Measurements from ENCODE around the gene TRIM16.
"Not testable (repeated sequence)": the region's sequence is repeated elsewhere in the genome, so short reads cannot be mapped to it uniquely, and the experiment has no call there.

TRIM16 gene

DNA sequence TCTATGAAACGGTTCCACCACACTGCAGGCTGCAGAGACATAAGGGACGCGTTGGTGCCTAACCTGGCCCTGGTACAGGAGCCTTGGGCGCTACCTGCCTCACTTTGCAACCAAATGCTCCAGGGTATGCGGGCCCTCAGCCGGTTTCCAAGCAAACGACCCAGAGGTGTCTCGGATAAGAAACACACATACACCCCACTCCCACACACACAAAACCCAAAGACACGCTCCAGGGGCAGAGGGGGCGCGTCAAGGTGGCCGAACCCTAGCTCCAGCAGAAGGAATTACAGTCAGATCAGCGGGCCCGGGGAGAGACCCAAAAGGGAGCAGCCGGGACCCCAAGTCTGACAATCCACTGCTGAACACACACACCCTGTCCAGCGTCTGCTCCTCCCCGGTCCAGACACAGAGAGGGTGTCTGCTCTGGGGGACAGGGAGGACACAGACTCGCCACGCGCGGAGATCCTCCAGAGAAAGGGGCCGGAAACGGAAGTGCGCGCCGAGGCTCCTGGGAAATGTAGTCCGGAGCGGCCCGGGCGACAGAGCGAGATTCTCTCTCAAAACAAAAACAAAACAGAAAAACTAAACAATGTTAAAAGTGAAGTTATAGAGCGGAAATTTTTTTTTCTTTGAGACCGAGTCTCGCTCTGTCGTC lies at the start of gene TRIM16:
Gene TRIM16 (minus strand): TSS at position 488 of the 655 bp plus-strand sequence. CDS start 32,702 bp downstream, outside the sequence.
- H3K4me1 ChIP-seq (ENCODE audit: control insufficient read depth, insufficient read depth, low read length); H3K9me3 ChIP-seq (ENCODE audit: control insufficient read depth, low read length); H3K36me3 ChIP-seq (ENCODE audit: control insufficient read depth, insufficient read depth, low read length, severe bottlenecking); H3K27me3 ChIP-seq (replicated peaks; ENCODE audit: control insufficient read depth, insufficient read depth, low read length): not testable (repeated sequence)
- DNase-seq (ENCODE audit: low read depth), result peak; percentile 88
- H3K9ac ChIP-seq (ENCODE audit: low read length), result peak within 1 kb of the TSS; percentile 84
- H3K4me3 ChIP-seq (ENCODE audit: low read length), result peak within 1 kb of the TSS; percentile 78

DNA sequence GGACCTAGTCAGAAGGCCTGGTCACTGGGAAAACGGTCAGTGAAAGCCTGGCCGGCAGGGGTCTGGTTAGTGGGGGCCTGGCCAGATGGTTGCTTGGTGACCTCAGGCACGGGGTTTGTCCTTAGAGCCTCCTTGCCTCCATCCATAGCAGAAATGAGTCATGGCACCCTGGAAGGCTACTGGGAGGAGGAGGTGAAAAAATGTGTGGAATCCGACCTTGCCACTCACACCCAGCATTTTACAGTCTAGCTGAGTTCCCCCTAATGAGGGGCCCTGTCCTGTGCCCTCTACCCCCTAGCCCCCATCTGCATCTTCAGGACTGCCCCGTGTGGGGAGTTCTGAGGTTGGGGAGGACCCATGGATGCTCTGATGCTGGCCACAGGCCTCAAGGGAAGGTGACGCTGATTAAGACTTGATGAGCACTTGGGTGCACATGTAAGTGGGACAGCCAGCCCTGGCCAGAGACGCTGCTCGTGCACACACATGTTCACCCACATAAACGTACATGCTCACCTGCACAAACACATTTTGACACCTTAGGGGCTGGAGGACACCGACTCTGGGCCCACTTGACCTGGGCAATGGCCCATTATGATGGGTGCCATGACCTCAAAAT lies 49.2 kb upstream of the TRIM16 start:
- H3K4me3 ChIP-seq (ENCODE audit: low read length); H3K27me3 ChIP-seq (replicated peaks; ENCODE audit: control insufficient read depth, insufficient read depth, low read length); H3K4me1 ChIP-seq (ENCODE audit: control insufficient read depth, insufficient read depth, low read length); DNase-seq (ENCODE audit: low read depth); H3K9ac ChIP-seq (ENCODE audit: low read length); H3K36me3 ChIP-seq (ENCODE audit: control insufficient read depth, insufficient read depth, low read length, severe bottlenecking); H3K9me3 ChIP-seq (ENCODE audit: control insufficient read depth, low read length): not testable (repeated sequence)

DNA sequence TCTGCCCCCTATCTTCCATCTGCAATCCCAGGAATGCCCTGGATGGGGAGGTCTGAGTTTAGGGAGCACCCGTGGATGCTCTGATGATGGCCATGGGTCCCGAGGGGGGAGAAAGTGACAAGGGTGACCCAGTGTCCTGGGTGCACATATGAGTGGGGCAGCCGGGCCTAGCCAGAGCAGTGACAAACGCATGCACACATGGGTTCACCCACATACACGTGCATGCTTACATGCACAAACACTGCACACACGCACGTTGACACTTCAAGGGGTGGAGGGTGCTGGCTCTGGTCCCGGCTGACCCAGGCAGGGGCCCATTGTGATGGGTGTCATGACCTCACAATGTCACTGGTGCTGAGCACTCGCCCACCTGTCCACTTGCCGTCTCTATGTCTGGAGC lies 47.8 kb upstream of the TRIM16 start, which contains the start of gene TBC1D26:
Gene TBC1D26 (plus strand): TSS at position 384 of the 400 bp plus-strand sequence. CDS start 3,066 bp downstream, outside the sequence.
- H3K4me3 ChIP-seq (ENCODE audit: low read length); H3K4me1 ChIP-seq (ENCODE audit: control insufficient read depth, insufficient read depth, low read length); H3K9ac ChIP-seq (ENCODE audit: low read length); H3K36me3 ChIP-seq (ENCODE audit: control insufficient read depth, insufficient read depth, low read length, severe bottlenecking); H3K27me3 ChIP-seq (replicated peaks; ENCODE audit: control insufficient read depth, insufficient read depth, low read length); H3K9me3 ChIP-seq (ENCODE audit: control insufficient read depth, low read length); DNase-seq (ENCODE audit: low read depth): not testable (repeated sequence)

- H3K9ac ChIP-seq (ENCODE audit: low read length); DNase-seq (ENCODE audit: low read depth); H3K4me3 ChIP-seq (ENCODE audit: low read length); H3K4me1 ChIP-seq (ENCODE audit: control insufficient read depth, insufficient read depth, low read length); H3K36me3 ChIP-seq (ENCODE audit: control insufficient read depth, insufficient read depth, low read length, severe bottlenecking); H3K9me3 ChIP-seq (ENCODE audit: control insufficient read depth, low read length); H3K27me3 ChIP-seq (replicated peaks; ENCODE audit: control insufficient read depth, insufficient read depth, low read length): not testable (repeated sequence)
Measured at GRCh38 chr17:15730535-15730934, 46.4 kb upstream of the TRIM16 start.

DNA sequence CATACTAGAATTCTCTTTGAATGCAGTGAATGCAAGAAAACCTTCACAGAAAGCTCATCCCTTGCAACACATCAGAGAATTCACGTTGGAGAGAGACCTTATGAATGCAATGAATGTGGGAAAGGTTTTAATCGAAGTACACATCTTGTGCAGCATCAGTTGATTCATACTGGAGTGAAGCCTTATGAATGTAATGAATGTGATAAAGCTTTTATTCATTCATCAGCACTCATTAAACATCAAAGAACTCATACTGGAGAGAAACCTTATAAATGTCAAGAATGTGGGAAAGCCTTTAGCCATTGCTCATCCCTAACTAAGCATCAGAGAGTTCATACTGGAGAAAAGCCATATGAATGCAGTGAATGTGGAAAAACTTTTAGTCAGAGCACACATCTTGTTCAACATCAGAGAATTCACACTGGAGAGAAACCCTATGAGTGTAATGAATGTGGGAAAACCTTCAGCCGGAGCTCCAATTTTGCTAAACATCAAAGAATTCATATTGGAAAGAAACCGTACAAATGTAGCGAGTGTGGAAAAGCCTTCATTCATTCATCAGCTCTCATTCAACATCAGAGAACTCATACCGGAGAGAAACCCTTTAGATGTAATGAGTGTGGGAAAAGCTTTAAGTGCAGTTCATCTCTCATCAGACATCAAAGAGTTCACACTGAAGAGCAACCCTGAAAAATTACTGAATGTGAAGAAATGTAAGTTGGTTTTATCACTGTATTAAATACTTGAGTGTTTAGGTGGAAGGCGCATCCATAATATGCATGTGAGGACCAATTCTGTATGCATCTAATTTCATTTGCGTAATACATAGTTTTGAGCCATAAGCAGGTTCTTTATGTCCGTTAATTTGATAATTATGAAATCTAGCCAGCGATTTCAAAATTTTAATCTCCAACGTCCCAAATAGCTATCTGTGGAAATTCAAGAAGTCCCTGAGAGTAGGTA lies 32.8 kb upstream of the TRIM16 start:
- H3K9me3 ChIP-seq (ENCODE audit: control insufficient read depth, low read length), result peaks cover 63% of the 10 kb centered on the region
- not testable (repeated sequence) for H3K27me3 ChIP-seq (replicated peaks; ENCODE audit: control insufficient read depth, insufficient read depth, low read length); H3K4me1 ChIP-seq (ENCODE audit: control insufficient read depth, insufficient read depth, low read length); H3K9ac ChIP-seq (ENCODE audit: low read length); DNase-seq (ENCODE audit: low read depth)
- H3K4me3 ChIP-seq (ENCODE audit: low read length), result peak overlapping the region; percentile 54
- peaks cover 22% of the 10 kb centered on the region for H3K36me3 ChIP-seq (ENCODE audit: control insufficient read depth, insufficient read depth, low read length, severe bottlenecking)

DNA sequence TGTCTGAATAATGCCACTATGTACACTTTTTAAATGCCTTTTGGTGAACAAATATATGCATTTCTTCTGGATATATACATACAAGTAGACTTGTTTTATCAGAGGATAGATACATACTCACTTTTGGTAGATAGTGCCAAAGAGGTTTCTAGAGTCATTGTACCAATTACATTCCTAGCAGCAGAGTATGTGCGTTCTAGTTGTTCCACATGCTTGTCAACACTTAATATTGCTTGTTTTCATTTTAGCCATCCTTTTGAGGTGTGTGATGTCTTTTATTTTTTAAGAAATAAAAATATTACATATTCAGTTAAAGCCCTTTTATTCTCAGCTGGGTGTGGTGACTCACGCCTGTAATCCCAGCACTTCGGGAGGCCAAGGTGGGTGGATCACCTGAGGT lies 24.8 kb upstream of the TRIM16 start:
- Histone ChIP-seq H3K4me3 (ENCODE audit: low read length) (peak overlapping the region; percentile 47), H3K36me3 (ENCODE audit: control insufficient read depth, insufficient read depth, low read length, severe bottlenecking) (peaks cover 45% of the 10 kb centered on the region), H3K9me3 (ENCODE audit: control insufficient read depth, low read length) (peaks cover 61% of the 10 kb centered on the region)
- H3K9ac ChIP-seq (ENCODE audit: low read length); H3K4me1 ChIP-seq (ENCODE audit: control insufficient read depth, insufficient read depth, low read length); H3K27me3 ChIP-seq (replicated peaks; ENCODE audit: control insufficient read depth, insufficient read depth, low read length); DNase-seq (ENCODE audit: low read depth): not testable (repeated sequence)

- DNase-seq (ENCODE audit: low read depth); H3K27me3 ChIP-seq (replicated peaks; ENCODE audit: control insufficient read depth, insufficient read depth, low read length); H3K4me3 ChIP-seq (ENCODE audit: low read length); H3K9ac ChIP-seq (ENCODE audit: low read length); H3K4me1 ChIP-seq (ENCODE audit: control insufficient read depth, insufficient read depth, low read length): not testable (repeated sequence)
- Histone ChIP-seq H3K36me3 (ENCODE audit: control insufficient read depth, insufficient read depth, low read length, severe bottlenecking) (peaks cover 34% of the 10 kb centered on the region), H3K9me3 (ENCODE audit: control insufficient read depth, low read length) (peaks cover 40% of the 10 kb centered on the region)
Measured at GRCh38 chr17:15704813-15705212, 20.7 kb upstream of the TRIM16 start.

DNA sequence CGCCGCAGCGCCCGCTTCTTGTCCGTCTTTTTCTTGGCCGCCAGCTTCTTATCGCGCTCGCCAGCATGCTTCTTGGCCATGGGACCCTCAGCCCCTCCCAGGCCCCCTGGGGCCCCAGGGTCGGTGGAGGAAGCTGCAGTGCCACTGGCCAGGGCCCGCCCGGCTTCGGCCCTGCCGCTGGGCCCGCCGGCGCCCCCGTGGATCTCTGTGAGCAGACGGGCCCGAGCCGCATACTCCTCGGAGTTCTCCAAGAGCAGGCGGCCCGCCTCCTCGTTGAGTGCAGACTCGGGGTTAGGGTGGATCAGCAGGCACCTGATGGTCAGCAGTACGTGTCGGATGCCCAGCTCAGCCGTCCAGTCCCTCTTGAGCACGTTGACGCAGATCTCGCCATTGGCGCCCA lies 20.1 kb upstream of the TRIM16 start:
- not testable (repeated sequence) for H3K4me1 ChIP-seq (ENCODE audit: control insufficient read depth, insufficient read depth, low read length); H3K27me3 ChIP-seq (replicated peaks; ENCODE audit: control insufficient read depth, insufficient read depth, low read length); H3K4me3 ChIP-seq (ENCODE audit: low read length); H3K9ac ChIP-seq (ENCODE audit: low read length); DNase-seq (ENCODE audit: low read depth)
- Histone ChIP-seq H3K36me3 (ENCODE audit: control insufficient read depth, insufficient read depth, low read length, severe bottlenecking) (peaks cover 34% of the 10 kb centered on the region), H3K9me3 (ENCODE audit: control insufficient read depth, low read length) (peaks cover 37% of the 10 kb centered on the region)

DNA sequence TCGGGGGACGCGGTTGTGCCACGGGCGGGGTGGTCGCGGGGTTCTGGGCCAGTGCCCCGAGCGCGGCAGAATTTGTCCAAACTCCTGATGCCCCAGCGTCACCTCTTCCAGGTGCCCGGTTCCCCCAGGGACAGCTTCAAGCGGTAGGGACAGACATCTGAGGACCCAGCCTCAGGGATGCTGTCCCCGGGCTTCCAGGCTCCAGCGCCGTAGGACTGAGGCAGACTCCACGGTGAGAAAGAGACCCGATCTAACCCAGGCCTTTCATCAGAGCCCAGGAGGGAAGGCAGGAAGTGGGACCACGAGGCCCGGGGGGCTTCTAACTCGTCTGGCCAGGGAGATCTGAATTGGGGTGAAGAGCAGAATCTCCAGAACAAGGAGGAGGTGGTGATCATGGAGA lies 15.8 kb upstream of the TRIM16 start:
- H3K4me1 ChIP-seq (ENCODE audit: control insufficient read depth, insufficient read depth, low read length); H3K9me3 ChIP-seq (ENCODE audit: control insufficient read depth, low read length); DNase-seq (ENCODE audit: low read depth); H3K36me3 ChIP-seq (ENCODE audit: control insufficient read depth, insufficient read depth, low read length, severe bottlenecking); H3K27me3 ChIP-seq (replicated peaks; ENCODE audit: control insufficient read depth, insufficient read depth, low read length): not testable (repeated sequence)
- peak overlapping the region; percentile 82 for H3K4me3 ChIP-seq (ENCODE audit: low read length)
- H3K9ac ChIP-seq (ENCODE audit: low read length), result peak overlapping the region; percentile 75

DNA sequence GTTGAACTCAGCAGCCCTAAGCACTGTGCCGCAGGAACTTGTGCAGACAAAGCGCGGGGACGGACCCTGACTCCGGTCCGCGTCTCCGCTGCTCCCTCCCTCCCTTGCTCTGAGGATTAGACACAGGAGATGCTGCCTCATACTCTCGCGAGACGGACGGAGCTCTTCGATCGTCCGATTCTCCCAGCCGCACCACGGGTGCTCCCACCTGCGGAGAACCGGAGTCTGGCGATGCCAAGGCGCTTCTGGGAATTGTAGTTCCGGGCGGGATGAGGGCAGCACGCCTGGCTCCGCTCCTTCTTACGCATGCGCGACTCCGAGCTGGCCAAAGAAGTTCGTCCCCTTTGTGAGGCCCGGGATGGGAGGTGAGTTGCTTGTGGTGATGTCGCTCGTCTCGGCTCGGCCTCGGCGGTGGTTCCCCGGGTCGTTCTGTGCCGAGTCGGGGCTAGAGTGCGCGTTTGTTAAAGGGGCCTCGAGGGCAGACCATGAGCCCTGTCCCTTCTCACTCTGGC lies 15.4 kb upstream of the TRIM16 start, which contains the start of gene ZNF286A:
Gene ZNF286A (plus strand): TSS at position 340 of the 512 bp plus-strand sequence. CDS start 578 bp downstream, outside the sequence.
- not testable (repeated sequence) for H3K36me3 ChIP-seq (ENCODE audit: control insufficient read depth, insufficient read depth, low read length, severe bottlenecking); H3K4me1 ChIP-seq (ENCODE audit: control insufficient read depth, insufficient read depth, low read length); H3K27me3 ChIP-seq (replicated peaks; ENCODE audit: control insufficient read depth, insufficient read depth, low read length); H3K9me3 ChIP-seq (ENCODE audit: control insufficient read depth, low read length)
- H3K4me3 ChIP-seq (ENCODE audit: low read length), result peak within 1 kb of the TSS; percentile 82
- DNase-seq (ENCODE audit: low read depth), result peak; percentile 100
- peak within 1 kb of the TSS; percentile 81 for H3K9ac ChIP-seq (ENCODE audit: low read length)

DNA sequence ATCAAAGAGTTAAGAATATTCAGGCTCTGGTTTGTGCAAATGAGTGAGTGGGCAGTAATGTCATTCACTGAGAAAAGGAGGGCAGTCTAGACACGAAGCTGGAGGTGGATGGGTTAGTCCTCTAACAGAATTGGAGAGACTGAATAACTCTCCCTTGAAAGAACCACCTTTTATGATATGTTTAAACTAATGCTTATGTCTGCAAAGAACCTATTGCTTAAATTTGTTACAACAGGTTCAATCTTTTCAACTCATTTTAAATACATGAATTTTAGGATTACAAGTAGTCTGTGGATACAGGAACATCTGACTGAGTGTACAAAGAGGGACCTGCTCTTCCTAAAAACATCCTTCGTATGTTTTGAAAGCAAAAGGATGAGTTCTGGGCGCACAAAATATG lies 14.9 kb upstream of the TRIM16 start:
- not testable (repeated sequence) for H3K36me3 ChIP-seq (ENCODE audit: control insufficient read depth, insufficient read depth, low read length, severe bottlenecking); H3K9me3 ChIP-seq (ENCODE audit: control insufficient read depth, low read length); H3K27me3 ChIP-seq (replicated peaks; ENCODE audit: control insufficient read depth, insufficient read depth, low read length); H3K4me1 ChIP-seq (ENCODE audit: control insufficient read depth, insufficient read depth, low read length)
- DNase-seq (ENCODE audit: low read depth), result peak; percentile 16
- peak overlapping the region; percentile 81 for H3K9ac ChIP-seq (ENCODE audit: low read length)
- peak overlapping the region; percentile 82 for H3K4me3 ChIP-seq (ENCODE audit: low read length)

Measured in adipocyte (in vitro differentiated cells).